Naive B cell (primary cell): ENCODE data around the gene RNF123. TPM values are rescaled to one million over a fixed set of nuclear protein-coding genes. Genes with fewer than 3 reads are reported as not detected.
A peak's percentile ranks its signal among the peaks of the same experiment; 100 is the strongest.

Experiments used
- ATAC-seq, 2 donors: fragments of 150-1000 bp; cut with Tn5 transposase; 2 replicates each; pipeline ENCODE4 v1.10.0; 2021; ENCODE audit warnings: low read depth in 2 of 2, mild to moderate bottlenecking in 2 of 2, moderate library complexity in 2 of 2
- DNase-seq: peaks from one replicate; pipeline ENCODE4 v3.0.0; 2022
- H3K27ac Mint-ChIP-seq, 6 donors: one replicate each; pipeline ENCODE4 v1.8.0; 2020 to 2022; ENCODE audit warnings: mild to moderate bottlenecking in 6 of 6, mixed read lengths in 6 of 6, moderate library complexity in 5 of 6, inconsistent platforms in 2 of 6
- H3K27me3 Mint-ChIP-seq, 3 donors: one replicate each; pipeline ENCODE4 v1.8.0; 2021 to 2022; ENCODE audit warnings: mixed read lengths in 3 of 3, mild to moderate bottlenecking in 1 of 3
- H3K36me3 Mint-ChIP-seq, 2 donors: one replicate each; pipeline ENCODE4 v1.8.0; 2020 to 2022; ENCODE audit warnings: mixed read lengths in 2 of 2, inconsistent platforms in 1 of 2, mild to moderate bottlenecking in 1 of 2
- H3K4me1 Mint-ChIP-seq, 3 donors: one replicate each; pipeline ENCODE4 v1.8.0; 2020 to 2022; ENCODE audit warnings: mixed read lengths in 3 of 3, inconsistent platforms in 1 of 3, mild to moderate bottlenecking in 1 of 3, moderate library complexity in 1 of 3
- H3K4me3 Mint-ChIP-seq, 8 donors: one replicate each; pipeline ENCODE4 v1.8.0; 2020 to 2022; ENCODE audit warnings: mild to moderate bottlenecking in 8 of 8, mixed read lengths in 8 of 8, moderate library complexity in 8 of 8, inconsistent platforms in 2 of 8
- H3K9me3 Mint-ChIP-seq, 7 donors: one replicate each; pipeline ENCODE4 v1.8.0; 2020 to 2022; ENCODE audit warnings: mixed read lengths in 7 of 7, mild to moderate bottlenecking in 5 of 7, inconsistent platforms in 2 of 7, moderate library complexity in 1 of 7
- polyA plus RNA-seq, 6 donors: library from polyadenylated mRNA; unstranded; fragments of 300-500 nt; fragmentation: Illumina TruSeq; gene quantifications; one replicate each; pipeline ENCODE4 v1.2.3, GENCODE V29; 2021; ENCODE audit warnings: low read depth in 6 of 6

RNF123 gene
- polyA plus RNA-seq, 6 donors from 2014 or later: 5.7 to 19.5 (median 11.0) TPM

- Mint-ChIP-seq H3K27ac (peak overlapping the region in 1 of 6 donors; percentile 69), H3K4me3 (peak overlapping the region in 7 of 8 donors; percentile 5 to 72 (median 47)), H3K36me3 (no peaks in the 10 kb centered on the region), H3K9me3 (no peaks in the 10 kb centered on the region), H3K27me3 (no peaks in the 10 kb centered on the region), H3K4me1 (peaks cover 26 to 39% (median 31%) of the 10 kb centered on the region in 3 donors)
- ATAC-seq (no peak), DNase-seq (no peak)
Measured at GRCh38 chr3:49717211-49717958, 28.0 kb downstream of the RNF123 start.

GRCh38 chr3:49717959-49718857 lies 28.9 kb downstream of the RNF123 start:
- H3K9me3 Mint-ChIP-seq: no peaks in the 10 kb centered on the region

GRCh38 chr3:49718858-49719213 lies 29.5 kb downstream of the RNF123 start:
- H3K4me3 Mint-ChIP-seq: peak overlapping the region; percentile 86 to 97 (median 95)
- peaks cover 36 to 49% (median 43%) of the 10 kb centered on the region in 3 donors for H3K4me1 Mint-ChIP-seq
- no peaks in the 10 kb centered on the region for H3K9me3 Mint-ChIP-seq
- DNase-seq (no peak), ATAC-seq (no peak)
- peak overlapping the region in 5 of 6 donors; percentile 42 to 99 (median 95) for H3K27ac Mint-ChIP-seq
- H3K36me3 Mint-ChIP-seq: no peaks in the 10 kb centered on the region
- H3K27me3 Mint-ChIP-seq: no peaks in the 10 kb centered on the region

More at GRCh38 chr3:49717959-49718857, 28.9 kb downstream of the RNF123 start:
- DNase-seq (no peak), ATAC-seq (no peak)
- Mint-ChIP-seq H3K4me1 (peaks cover 34 to 47% (median 39%) of the 10 kb centered on the region in 3 donors), H3K36me3 (no peaks in the 10 kb centered on the region), H3K4me3 (peak overlapping the region; percentile 86 to 97 (median 95)), H3K27ac (peak overlapping the region in 2 of 6 donors; percentile 42 to 95), H3K27me3 (no peaks in the 10 kb centered on the region)

- H3K9me3 Mint-ChIP-seq: no peaks in the 10 kb centered on the region
- peak within 1 kb of the TSS; percentile 86 to 97 (median 95) for H3K4me3 Mint-ChIP-seq
- peaks cover 36 to 51% (median 48%) of the 10 kb centered on the region in 3 donors for H3K4me1 Mint-ChIP-seq
- DNase-seq: peak; percentile 92
- no peaks in the 10 kb centered on the region for H3K27me3 Mint-ChIP-seq
- peak within 1 kb of the TSS; percentile 89 to 99 (median 96) for H3K27ac Mint-ChIP-seq
- ATAC-seq: peak; percentile 65
- H3K36me3 Mint-ChIP-seq: no peaks in the 10 kb centered on the region
Measured at GRCh38 chr3:49719214-49719884, 30.0 kb downstream of the RNF123 start, which contains the start of gene AMIGO3. AMIGO3 (minus strand) TSS chr3:49719684; CDS start chr3:49719465, 219 bp downstream.

- Mint-ChIP-seq H3K9me3 (no peaks in the 10 kb centered on the region), H3K27me3 (no peaks in the 10 kb centered on the region), H3K36me3 (no peaks in the 10 kb centered on the region), H3K27ac (peak overlapping the region in 4 of 6 donors; percentile 34 to 91 (median 66)), H3K4me3 (peak overlapping the region in 6 of 8 donors; percentile 2 to 93 (median 50)), H3K4me1 (peaks cover 41 to 60% (median 57%) of the 10 kb centered on the region in 3 donors)
- no peak for ATAC-seq
- no peak for DNase-seq
Measured at GRCh38 chr3:49720855-49721595, 31.7 kb downstream of the RNF123 start.

GRCh38 chr3:49721596-49721895 lies 32.2 kb downstream of the RNF123 start:
- no peak for ATAC-seq
- H3K36me3 Mint-ChIP-seq: no peaks in the 10 kb centered on the region
- peaks cover 41 to 60% (median 57%) of the 10 kb centered on the region in 3 donors for H3K4me1 Mint-ChIP-seq
- H3K27me3 Mint-ChIP-seq: no peaks in the 10 kb centered on the region
- H3K4me3 Mint-ChIP-seq: peak overlapping the region in 5 of 8 donors; percentile 20 to 93 (median 66)
- H3K27ac Mint-ChIP-seq: peak overlapping the region in 2 of 6 donors; percentile 91 to 100
- no peaks in the 10 kb centered on the region for H3K9me3 Mint-ChIP-seq
- DNase-seq: no peak

GRCh38 chr3:49721896-49722781 lies 32.8 kb downstream of the RNF123 start:
- Mint-ChIP-seq H3K36me3 (no peaks in the 10 kb centered on the region), H3K4me3 (peak overlapping the region; percentile 74 to 98 (median 95)), H3K4me1 (peaks cover 41 to 60% (median 58%) of the 10 kb centered on the region in 3 donors), H3K9me3 (no peaks in the 10 kb centered on the region), H3K27ac (peak overlapping the region in 5 of 6 donors; percentile 59 to 100 (median 97)), H3K27me3 (no peaks in the 10 kb centered on the region)
- ATAC-seq: no peak
- no peak for DNase-seq

- no peak for ATAC-seq
- no peaks in the 10 kb centered on the region for H3K36me3 Mint-ChIP-seq
- H3K4me1 Mint-ChIP-seq: peaks cover 45 to 68% (median 57%) of the 10 kb centered on the region in 3 donors
- H3K27me3 Mint-ChIP-seq: no peaks in the 10 kb centered on the region
- peak overlapping the region; percentile 97 to 100 (median 100) for H3K27ac Mint-ChIP-seq
- no peak for DNase-seq
- H3K9me3 Mint-ChIP-seq: no peaks in the 10 kb centered on the region
- peak overlapping the region; percentile 91 to 98 (median 95) for H3K4me3 Mint-ChIP-seq
Measured at GRCh38 chr3:49722896-49723295, 33.5 kb downstream of the RNF123 start.

GRCh38 chr3:49723296-49723627 lies 33.9 kb downstream of the RNF123 start:
- peak; percentile 4 to 5 for ATAC-seq
- Mint-ChIP-seq H3K36me3 (no peaks in the 10 kb centered on the region), H3K27ac (peak overlapping the region; percentile 97 to 100 (median 100))

GRCh38 chr3:49723628-49724551 lies 34.5 kb downstream of the RNF123 start, which contains the start of gene GMPPB:
GMPPB (minus strand) TSS chr3:49723951; CDS start chr3:49723726, 225 bp downstream.
- no peaks in the 10 kb centered on the region for H3K9me3 Mint-ChIP-seq
- H3K4me3 Mint-ChIP-seq: peak within 1 kb of the TSS; percentile 91 to 98 (median 95)
- DNase-seq (peak; percentile 95), ATAC-seq (peak; percentile 70 to 71)
- no peaks in the 10 kb centered on the region for H3K27me3 Mint-ChIP-seq
- peak within 1 kb of the TSS; percentile 100 for H3K27ac Mint-ChIP-seq
- peaks cover 41 to 63% (median 51%) of the 10 kb centered on the region in 3 donors for H3K4me1 Mint-ChIP-seq
- H3K36me3 Mint-ChIP-seq: no peaks in the 10 kb centered on the region

More at GRCh38 chr3:49723296-49723627, 33.9 kb downstream of the RNF123 start:
- H3K9me3 Mint-ChIP-seq: no peaks in the 10 kb centered on the region
- H3K27me3 Mint-ChIP-seq: no peaks in the 10 kb centered on the region
- DNase-seq: peak; percentile 45
- H3K4me3 Mint-ChIP-seq: peak overlapping the region; percentile 91 to 98 (median 95)
- peaks cover 45 to 69% (median 57%) of the 10 kb centered on the region in 3 donors for H3K4me1 Mint-ChIP-seq

- H3K4me3 Mint-ChIP-seq: peak overlapping the region; percentile 91 to 98 (median 95)
- ATAC-seq: peak; percentile 53 to 58
- H3K36me3 Mint-ChIP-seq: no peaks in the 10 kb centered on the region
Measured at GRCh38 chr3:49724586-49724985, 35.2 kb downstream of the RNF123 start.

More at GRCh38 chr3:49724586-49724985, 35.2 kb downstream of the RNF123 start:
- Mint-ChIP-seq H3K27me3 (no peaks in the 10 kb centered on the region), H3K4me1 (peaks cover 35 to 56% (median 44%) of the 10 kb centered on the region in 3 donors), H3K27ac (peak overlapping the region; percentile 100), H3K9me3 (no peaks in the 10 kb centered on the region)
- peak; percentile 76 for DNase-seq
